Neural progenitor cell (in vitro differentiated cells): Measurements from ENCODE around the gene PAM. TPM values are rescaled to one million over a fixed set of nuclear protein-coding genes. Genes with fewer than 3 reads are reported as not detected.

ENCODE experiments used
- DNase-seq: peaks from one replicate; pipeline ENCODE4 v3.0.0-alpha.2; 2016; ENCODE audit warnings: low spot score
- H2AFZ ChIP-seq: fragments of 200-600 bp; sonication (generic); replicated peaks from 2 replicates; pipeline ENCODE4 v1.6.1; 2016; ENCODE audit warnings: antibody characterized with exemption
- H3F3A ChIP-seq: fragments of 200-600 bp; sonication (generic); 2 replicates; pipeline ENCODE4 v1.6.1; 2016; ENCODE audit warnings: antibody characterized with exemption, low read depth
- H3K27ac ChIP-seq: fragments of 200-600 bp; sonication (generic); 2 replicates; pipeline ENCODE4 v1.5.1; 2016; ENCODE audit warnings: mild to moderate bottlenecking
- H3K27me3 ChIP-seq: fragments of 200-600 bp; sonication (generic); 2 replicates; pipeline ENCODE4 v1.6.1; 2016; ENCODE audit warnings: mild to moderate bottlenecking, moderate library complexity
- H3K36me3 ChIP-seq: fragments of 200-600 bp; sonication (generic); 2 replicates; pipeline ENCODE4 v1.5.1; 2016
- H3K4me1 ChIP-seq: fragments of 200-600 bp; sonication (generic); 2 replicates; pipeline ENCODE4 v1.6.1; 2016; ENCODE audit warnings: mixed run types
- H3K4me2 ChIP-seq: fragments of 200-600 bp; sonication (generic); 2 replicates; pipeline ENCODE4 v1.6.1; 2016
- H3K4me3 ChIP-seq: fragments of 200-600 bp; sonication (generic); 2 replicates; pipeline ENCODE4 v1.5.1; 2016
- H3K79me2 ChIP-seq: fragments of 200-600 bp; sonication (generic); 2 replicates; pipeline ENCODE4 v1.6.1; 2016; ENCODE audit warnings: low read depth
- H3K9ac ChIP-seq: fragments of 200-600 bp; sonication (generic); 2 replicates; pipeline ENCODE4 v1.6.1; 2016
- H3K9me3 ChIP-seq: fragments of 200-600 bp; sonication (generic); 2 replicates; pipeline ENCODE4 v1.5.1; 2016; ENCODE audit warnings: low read depth
- H4K20me1 ChIP-seq: fragments of 200-600 bp; sonication (generic); 2 replicates; pipeline ENCODE4 v1.6.1; 2016; ENCODE audit warnings: low read depth
- H3K27ac Mint-ChIP-seq: 3 replicates; pipeline ENCODE4 v1.8.0; 2021; ENCODE audit warnings: mixed read lengths
- H3K27me3 Mint-ChIP-seq: 2 replicates; pipeline ENCODE4 v1.8.0; 2022; ENCODE audit warnings: low read depth, mild to moderate bottlenecking, inconsistent platforms, moderate library complexity, mixed read lengths; ENCODE audit not compliant: insufficient read depth
- H3K36me3 Mint-ChIP-seq: 3 replicates; pipeline ENCODE4 v1.8.0; 2021; ENCODE audit warnings: mixed read lengths
- H3K4me1 Mint-ChIP-seq: 3 replicates; pipeline ENCODE4 v1.8.0; 2021; ENCODE audit warnings: mixed read lengths
- H3K4me3 Mint-ChIP-seq: 3 replicates; pipeline ENCODE4 v1.8.0; 2021; ENCODE audit warnings: mild to moderate bottlenecking, moderate library complexity, mixed read lengths
- H3K9me3 Mint-ChIP-seq: 3 replicates; pipeline ENCODE4 v1.8.0; 2020; ENCODE audit warnings: mixed read lengths
- EZH2 ChIP-seq: fragments of 200-600 bp; sonication (generic); IDR thresholded peaks from 2 replicates; pipeline ENCODE4 v1.6.1; 2017; ENCODE audit warnings: antibody characterized with exemption, mild to moderate bottlenecking, moderate library complexity
- EZH2phosphoT487 ChIP-seq: fragments of 200-600 bp; sonication (generic); IDR thresholded peaks from 2 replicates; pipeline ENCODE4 v1.6.1; 2017; ENCODE audit warnings: antibody characterized with exemption
- total RNA-seq: library from RNA; depleted of rRNA; stranded (reverse); fragments of >200 nt; gene quantifications from 2 replicates; pipeline ENCODE4 v1.2.3, GENCODE V29; 2015; ENCODE audit warnings: low replicate concordance
- TF ChIP-seq, protein P1 (sequence below): fragments of 200-600 bp; sonication (generic); IDR thresholded peaks from 2 replicates; pipeline ENCODE4 v1.5.1; 2017; ENCODE audit warnings: antibody characterized with exemption, mild to moderate bottlenecking

The PAM gene
- total RNA-seq, 1 donor from 2014 or later, result 246 TPM

DNA sequence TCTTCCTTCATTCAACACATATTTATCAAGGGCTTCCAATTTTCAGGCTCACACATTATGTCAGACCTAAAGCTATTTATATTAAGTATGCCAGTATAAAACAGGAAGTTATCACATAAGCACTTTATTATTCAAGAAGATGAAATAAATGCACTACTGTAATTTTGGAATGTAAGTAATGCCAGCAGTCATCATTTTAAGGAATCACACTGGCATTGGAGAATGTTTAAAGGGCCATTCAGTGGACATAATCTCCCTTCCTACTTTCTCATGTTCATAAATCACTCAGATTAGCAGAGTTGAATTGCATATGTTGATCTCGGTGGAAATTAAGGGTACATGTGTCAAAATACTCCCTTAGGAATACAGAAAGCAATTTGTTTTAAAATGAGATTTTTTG, 200.4 kb downstream of the PAM start:
- DNase-seq, result no peak
- Histone ChIP-seq H3K9me3 (no peaks in the 10 kb centered on the region), H3F3A (no peaks in the 10 kb centered on the region), H3K27ac (no peak overlapping the region), H4K20me1 (no peaks in the 10 kb centered on the region), H3K4me2 (no peak overlapping the region), H3K9ac (no peak overlapping the region), H3K79me2 (no peaks in the 10 kb centered on the region), H3K4me1 (no peaks in the 10 kb centered on the region), H3K36me3 (no peaks in the 10 kb centered on the region), H3K4me3 (no peak overlapping the region), H3K27me3 (no peaks in the 10 kb centered on the region), H2AFZ (no peak overlapping the region)
- Mint-ChIP-seq H3K27ac (no peak overlapping the region), H3K27me3 (no peaks in the 10 kb centered on the region), H3K4me3 (no peak overlapping the region), H3K9me3 (no peaks in the 10 kb centered on the region), H3K4me1 (peaks cover 21% of the 10 kb centered on the region), H3K36me3 (peaks cover 27% of the 10 kb centered on the region)
- TF ChIP-seq EZH2 (no peak), EZH2phosphoT487 (no peak)
- TF ChIP-seq, protein P1, sequence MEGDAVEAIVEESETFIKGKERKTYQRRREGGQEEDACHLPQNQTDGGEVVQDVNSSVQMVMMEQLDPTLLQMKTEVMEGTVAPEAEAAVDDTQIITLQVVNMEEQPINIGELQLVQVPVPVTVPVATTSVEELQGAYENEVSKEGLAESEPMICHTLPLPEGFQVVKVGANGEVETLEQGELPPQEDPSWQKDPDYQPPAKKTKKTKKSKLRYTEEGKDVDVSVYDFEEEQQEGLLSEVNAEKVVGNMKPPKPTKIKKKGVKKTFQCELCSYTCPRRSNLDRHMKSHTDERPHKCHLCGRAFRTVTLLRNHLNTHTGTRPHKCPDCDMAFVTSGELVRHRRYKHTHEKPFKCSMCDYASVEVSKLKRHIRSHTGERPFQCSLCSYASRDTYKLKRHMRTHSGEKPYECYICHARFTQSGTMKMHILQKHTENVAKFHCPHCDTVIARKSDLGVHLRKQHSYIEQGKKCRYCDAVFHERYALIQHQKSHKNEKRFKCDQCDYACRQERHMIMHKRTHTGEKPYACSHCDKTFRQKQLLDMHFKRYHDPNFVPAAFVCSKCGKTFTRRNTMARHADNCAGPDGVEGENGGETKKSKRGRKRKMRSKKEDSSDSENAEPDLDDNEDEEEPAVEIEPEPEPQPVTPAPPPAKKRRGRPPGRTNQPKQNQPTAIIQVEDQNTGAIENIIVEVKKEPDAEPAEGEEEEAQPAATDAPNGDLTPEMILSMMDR, result no peak

DNA sequence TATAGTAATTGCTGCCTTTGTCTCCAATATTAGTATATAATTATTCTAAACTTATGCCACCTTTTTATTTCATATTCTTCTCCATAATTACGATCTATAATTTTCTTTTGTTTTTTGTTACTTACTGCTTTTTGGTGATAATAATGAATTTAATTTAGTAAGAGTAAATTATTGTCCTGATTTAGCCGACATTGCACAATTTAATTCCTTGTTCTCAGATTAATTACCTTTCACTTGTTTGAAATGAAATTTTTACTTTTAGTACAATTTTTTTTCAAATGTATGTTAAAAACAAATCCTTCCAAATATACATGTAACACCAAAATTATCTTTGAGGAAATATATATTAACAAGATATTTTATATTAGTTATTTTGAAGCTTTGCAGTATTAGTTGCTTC, 201.5 kb downstream of the PAM start:
- Mint-ChIP-seq H3K4me3 (no peak overlapping the region), H3K27me3 (no peaks in the 10 kb centered on the region), H3K27ac (no peak overlapping the region), H3K9me3 (no peaks in the 10 kb centered on the region), H3K36me3 (peaks cover 23% of the 10 kb centered on the region), H3K4me1 (peaks cover 21% of the 10 kb centered on the region)
- Histone ChIP-seq H3K4me2 (no peak overlapping the region), H3F3A (no peaks in the 10 kb centered on the region), H3K27ac (no peak overlapping the region), H3K79me2 (no peaks in the 10 kb centered on the region), H2AFZ (no peak overlapping the region), H3K4me3 (no peak overlapping the region), H4K20me1 (no peaks in the 10 kb centered on the region), H3K4me1 (no peaks in the 10 kb centered on the region), H3K27me3 (no peaks in the 10 kb centered on the region), H3K9me3 (no peaks in the 10 kb centered on the region), H3K36me3 (peaks cover 2% of the 10 kb centered on the region), H3K9ac (no peak overlapping the region)
- DNase-seq, result no peak
- TF ChIP-seq, protein P1, result no peak
- TF ChIP-seq EZH2, result no peak
- no peak for TF ChIP-seq EZH2phosphoT487

DNA sequence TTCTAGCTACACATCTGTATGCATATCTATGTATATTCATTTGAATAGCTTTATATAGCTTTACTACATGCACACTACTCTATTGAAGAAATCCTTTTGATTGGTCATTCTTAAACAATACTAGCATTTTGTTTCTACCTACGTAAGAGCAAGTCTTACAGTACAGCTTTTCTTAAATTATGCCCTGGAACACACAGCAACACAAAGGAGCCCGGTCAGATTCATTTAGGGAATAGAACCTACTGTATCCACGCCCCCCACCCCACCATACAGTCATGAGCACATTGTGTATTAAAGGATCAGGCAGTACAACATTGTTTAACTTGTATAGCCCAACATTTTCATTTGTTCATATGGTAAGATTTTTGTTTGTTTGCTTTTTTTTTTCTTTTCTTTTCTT, 202.0 kb downstream of the PAM start:
- no peaks in the 10 kb centered on the region for H4K20me1 ChIP-seq
- H3K79me2 ChIP-seq, result no peaks in the 10 kb centered on the region
- H3K36me3 ChIP-seq, result peaks cover 7% of the 10 kb centered on the region
- H3K4me2 ChIP-seq, result no peak overlapping the region
- Mint-ChIP-seq H3K36me3 (peaks cover 17% of the 10 kb centered on the region), H3K4me1 (peaks cover 21% of the 10 kb centered on the region), H3K4me3 (no peak overlapping the region), H3K27me3 (no peaks in the 10 kb centered on the region), H3K27ac (no peak overlapping the region), H3K9me3 (no peaks in the 10 kb centered on the region)
- TF ChIP-seq EZH2, result no peak
- TF ChIP-seq, protein P1, result no peak
- TF ChIP-seq EZH2phosphoT487, result no peak
- no peak overlapping the region for H2AFZ ChIP-seq
- no peaks in the 10 kb centered on the region for H3K4me1 ChIP-seq
- no peak overlapping the region for H3K9ac ChIP-seq
- H3K4me3 ChIP-seq, result no peak overlapping the region
- H3K9me3 ChIP-seq, result no peaks in the 10 kb centered on the region
- no peaks in the 10 kb centered on the region for H3K27me3 ChIP-seq
- DNase-seq, result no peak
- H3K27ac ChIP-seq, result no peak overlapping the region
- no peaks in the 10 kb centered on the region for H3F3A ChIP-seq
